HG03045 (cell line): Measurements from ENCODE around the gene IRX6.

Source experiments
- ATAC-seq: cut with Tn5 transposase; IDR thresholded peaks from one replicate; pipeline ENCODE4 v1.9.1; 2021; ENCODE audit warnings: mild to moderate bottlenecking, moderate library complexity; ENCODE audit not compliant: unreplicated experiment

The IRX6 gene

GRCh38 chr16:55323637-55324271, at the start of gene IRX6:
Gene IRX6, plus strand, starts transcription at chr16:55324203. Its CDS starts 889 bp downstream, at chr16:55325092.
- ATAC-seq = no peak

GRCh38 chr16:55274391-55274790, 49.6 kb upstream of the IRX6 start:
- no peak for ATAC-seq

GRCh38 chr16:55275167-55275566, 48.8 kb upstream of the IRX6 start:
- no peak for ATAC-seq

GRCh38 chr16:55275869-55276268, 48.1 kb upstream of the IRX6 start:
- ATAC-seq = no peak

- no peak for ATAC-seq
Observed at GRCh38 chr16:55277536-55277935, 46.5 kb upstream of the IRX6 start.

- no peak for ATAC-seq
Observed at GRCh38 chr16:55279598-55279997, 44.4 kb upstream of the IRX6 start.

GRCh38 chr16:55280587-55280986, 43.4 kb upstream of the IRX6 start:
- ATAC-seq = no peak

- no peak for ATAC-seq
Observed at GRCh38 chr16:55282441-55282840, 41.6 kb upstream of the IRX6 start.

GRCh38 chr16:55283812-55284717, 39.9 kb upstream of the IRX6 start:
- ATAC-seq = no peak

- no peak for ATAC-seq
Observed at GRCh38 chr16:55284718-55285099, 39.3 kb upstream of the IRX6 start.

GRCh38 chr16:55285586-55285985, 38.4 kb upstream of the IRX6 start:
- ATAC-seq = no peak

GRCh38 chr16:55289353-55289752, 34.6 kb upstream of the IRX6 start:
- ATAC-seq = no peak

- ATAC-seq = no peak
Observed at GRCh38 chr16:55291847-55292246, 32.2 kb upstream of the IRX6 start.

- ATAC-seq = no peak
Observed at GRCh38 chr16:55292491-55292890, 31.5 kb upstream of the IRX6 start.

- no peak for ATAC-seq
Observed at GRCh38 chr16:55294129-55294528, 29.9 kb upstream of the IRX6 start.

- ATAC-seq = no peak
Observed at GRCh38 chr16:55294931-55295342, 29.1 kb upstream of the IRX6 start.

- ATAC-seq = no peak
Observed at GRCh38 chr16:55297062-55297909, 26.7 kb upstream of the IRX6 start.

GRCh38 chr16:55297910-55298479, 26.0 kb upstream of the IRX6 start:
- ATAC-seq = no peak

GRCh38 chr16:55301385-55302008, 22.5 kb upstream of the IRX6 start:
- ATAC-seq = no peak

- ATAC-seq = no peak
Observed at GRCh38 chr16:55302635-55303034, 21.4 kb upstream of the IRX6 start.

- ATAC-seq = no peak
Observed at GRCh38 chr16:55308973-55309372, 15.0 kb upstream of the IRX6 start.
